ENCODE results near the gene IL17RD. TPM values are rescaled to one million over a fixed set of nuclear protein-coding genes. Genes with fewer than 3 reads are reported as not detected.

IL17RD gene
- total and polyA plus RNA-seq, 2 donors from 2014 or later, result 4.4 to 18.9 TPM

GRCh38 chr3:57160076-57160764 is 4.9 kb downstream of the IL17RD start:
- FAIRE-seq (no peak), DNase-seq (peak in 4 of 5 donors; percentile 62 to 83 (median 67))
- Histone ChIP-seq H3K9me3 (ENCODE audit: control insufficient read depth in 2 of 3, insufficient read depth in 1 of 3, low read length in 3 of 3) (no peaks in the 10 kb centered on the region), H3K27me3 (ENCODE audit: control insufficient read depth, insufficient read depth, low read length) (no peaks in the 10 kb centered on the region), H3K9ac (ENCODE audit: low read length in 3 of 3) (peak overlapping the region in 1 of 3 donors; percentile 3), H3K36me3 (ENCODE audit: control insufficient read depth in 2 of 3, insufficient read depth in 3 of 3, low read length in 3 of 3) (no peaks in the 10 kb centered on the region), H3K4me3 (ENCODE audit: low read length in 3 of 3) (no peak overlapping the region), H3K4me1 (ENCODE audit: control insufficient read depth in 2 of 3, insufficient read depth in 2 of 3, low read depth in 1 of 3, low read length in 3 of 3) (peaks cover 28 to 43% (median 37%) of the 10 kb centered on the region in 3 donors), H3K27ac (ENCODE audit: low read depth in 2 of 2, low read length in 2 of 2) (peak overlapping the region; percentile 37 to 82)
- no peak for TF ChIP-seq CTCF (IDR thresholded peaks at IDR 0.05; ENCODE audit: borderline replicate concordance, extremely low read depth, insufficient read depth)
- intact Hi-C loops (cut with DNase I), result no loop called here

GRCh38 chr3:57158813-57159738 is 6.1 kb downstream of the IL17RD start:
- FAIRE-seq (no peak), DNase-seq (peak in 1 of 5 donors; percentile 50)
- no peak overlapping the region for H3K4me3 ChIP-seq (ENCODE audit: low read length in 3 of 3)
- H3K27ac ChIP-seq (ENCODE audit: low read depth in 2 of 2, low read length in 2 of 2), result peak overlapping the region; percentile 13 to 38
- H3K9ac ChIP-seq (ENCODE audit: low read length in 3 of 3), result no peak overlapping the region
- no peaks in the 10 kb centered on the region for H3K27me3 ChIP-seq (ENCODE audit: control insufficient read depth, insufficient read depth, low read length)
- H3K36me3 ChIP-seq (ENCODE audit: control insufficient read depth in 2 of 3, insufficient read depth in 3 of 3, low read length in 3 of 3), result no peaks in the 10 kb centered on the region
- H3K9me3 ChIP-seq (ENCODE audit: control insufficient read depth in 2 of 3, insufficient read depth in 1 of 3, low read length in 3 of 3), result no peaks in the 10 kb centered on the region
- intact Hi-C loops (cut with DNase I), result no loop called here
- TF ChIP-seq CTCF (IDR thresholded peaks at IDR 0.05; ENCODE audit: borderline replicate concordance, extremely low read depth, insufficient read depth), result no peak
- peaks cover 32 to 52% (median 35%) of the 10 kb centered on the region in 3 donors for H3K4me1 ChIP-seq (ENCODE audit: control insufficient read depth in 2 of 3, insufficient read depth in 2 of 3, low read depth in 1 of 3, low read length in 3 of 3)

- Histone ChIP-seq H3K4me1 (ENCODE audit: control insufficient read depth in 2 of 3, insufficient read depth in 2 of 3, low read depth in 1 of 3, low read length in 3 of 3) (peaks cover 30 to 52% (median 31%) of the 10 kb centered on the region in 3 donors), H3K4me3 (ENCODE audit: low read length in 3 of 3) (no peak overlapping the region), H3K36me3 (ENCODE audit: control insufficient read depth in 2 of 3, insufficient read depth in 3 of 3, low read length in 3 of 3) (no peaks in the 10 kb centered on the region), H3K9ac (ENCODE audit: low read length in 3 of 3) (no peak overlapping the region), H3K27ac (ENCODE audit: low read depth in 2 of 2, low read length in 2 of 2) (no peak overlapping the region), H3K27me3 (ENCODE audit: control insufficient read depth, insufficient read depth, low read length) (no peaks in the 10 kb centered on the region), H3K9me3 (ENCODE audit: control insufficient read depth in 2 of 3, insufficient read depth in 1 of 3, low read length in 3 of 3) (no peaks in the 10 kb centered on the region)
- intact Hi-C loops (cut with DNase I), result no loop called here
- FAIRE-seq (no peak), DNase-seq (peak in 2 of 5 donors; percentile 72 to 83)
- TF ChIP-seq CTCF (IDR thresholded peaks at IDR 0.05; ENCODE audit: borderline replicate concordance, extremely low read depth, insufficient read depth), result no peak
Observed at GRCh38 chr3:57158325-57158724, 6.8 kb downstream of the IL17RD start.

Data from kidney (tissue), 14 donors.